DND-41 (cell line): ENCODE measurements around the gene PTPRG.
A peak's percentile ranks its signal among the peaks of the same experiment; 100 is the strongest.

Experiments
- ATAC-seq: fragments of 200-7000 bp; cut with Tn5 transposase; 3 replicates; pipeline ENCODE4 v1.9.1; 2021; ENCODE audit warnings: low read depth; ENCODE audit not compliant: insufficient read depth
- DNase-seq: peaks from one replicate; pipeline ENCODE4 v3.0.0-alpha.2; 2020
- H2AFZ ChIP-seq: 2 replicates; pipeline ENCODE4 v1.6.0; 2012; ENCODE audit warnings: low read depth, low read length
- H3K27ac ChIP-seq: 2 replicates; pipeline ENCODE4 v1.5.1; 2012; ENCODE audit warnings: low read length, inconsistent platforms
- H3K27me3 ChIP-seq: fragments of 200-600 bp; sonication (generic); 2 replicates; pipeline ENCODE4 v1.6.0; 2012; ENCODE audit warnings: low read length, mild to moderate bottlenecking, inconsistent platforms; ENCODE audit not compliant: insufficient read depth, poor library complexity
- H3K36me3 ChIP-seq: 2 replicates; pipeline ENCODE4 v1.5.1; 2012; ENCODE audit warnings: low read length, inconsistent platforms; ENCODE audit not compliant: insufficient read depth
- H3K4me1 ChIP-seq: 2 replicates; pipeline ENCODE4 v1.5.1; 2012; ENCODE audit warnings: mild to moderate bottlenecking, low read length; ENCODE audit not compliant: insufficient read depth
- H3K4me2 ChIP-seq: 2 replicates; pipeline ENCODE4 v1.6.0; 2012; ENCODE audit warnings: mild to moderate bottlenecking, moderate library complexity, low read length, inconsistent platforms; ENCODE audit not compliant: insufficient read depth
- H3K4me3 ChIP-seq, 2 experiments: fragments of 200-600 bp in 1 of 2; shearing (Covaris generic) in 1 of 2; 2 replicates each; pipeline ENCODE4 v1.5.1; 2012 to 2016; ENCODE audit warnings: inconsistent platforms in 2 of 2, low read length in 2 of 2, mild to moderate bottlenecking in 2 of 2, low read depth in 1 of 2, moderate library complexity in 1 of 2
- H3K79me2 ChIP-seq: 2 replicates; pipeline ENCODE4 v1.6.0; 2012; ENCODE audit warnings: low read length, inconsistent platforms; ENCODE audit not compliant: insufficient read depth
- H3K9ac ChIP-seq: 2 replicates; pipeline ENCODE4 v1.6.0; 2012; ENCODE audit warnings: low read depth, mild to moderate bottlenecking, inconsistent platforms, low read length, moderate library complexity
- H3K9me3 ChIP-seq: 2 replicates; pipeline ENCODE4 v1.5.1; 2012; ENCODE audit warnings: low read length, moderate library complexity, mild to moderate bottlenecking, inconsistent platforms; ENCODE audit not compliant: insufficient read depth, severe bottlenecking
- H4K20me1 ChIP-seq: 2 replicates; pipeline ENCODE4 v1.6.0; 2012; ENCODE audit warnings: low read length; ENCODE audit not compliant: insufficient read depth
- CTCF ChIP-seq: IDR thresholded peaks from 2 replicates; pipeline ENCODE4 v1.5.1; 2012; ENCODE audit warnings: borderline replicate concordance, low read length, moderate library complexity, mild to moderate bottlenecking; ENCODE audit not compliant: poor library complexity, severe bottlenecking; ENCODE audit errors: extremely low read depth
- EZH2 ChIP-seq: IDR thresholded peaks from 3 replicates; pipeline ENCODE4 v1.6.1; 2012; ENCODE audit warnings: borderline replicate concordance, low read depth, mild to moderate bottlenecking, moderate library complexity, low read length, inconsistent platforms; ENCODE audit not compliant: severe bottlenecking

The PTPRG gene

GRCh38 chr3:61668317-61668864 is 107.0 kb downstream of the PTPRG start:
- H3K36me3 ChIP-seq: no peaks in the 10 kb centered on the region
- peaks cover 8% of the 10 kb centered on the region; the same call in 1 of the 2 replicates for H3K79me2 ChIP-seq
- H3K4me1 ChIP-seq: peaks cover 67% of the 10 kb centered on the region
- H2AFZ ChIP-seq: no peak overlapping the region
- H3K27me3 ChIP-seq: no peaks in the 10 kb centered on the region
- no peak for TF ChIP-seq EZH2
- no peak for TF ChIP-seq CTCF
- DNase-seq (peak; percentile 18), ATAC-seq (no peak)
- H3K4me3 ChIP-seq: no peak overlapping the region
- H3K9me3 ChIP-seq: no peaks in the 10 kb centered on the region
- H3K9ac ChIP-seq: no peak overlapping the region; the same call in 1 of the 2 replicates
- H3K4me2 ChIP-seq: no peak overlapping the region
- H3K27ac ChIP-seq: peak overlapping the region; percentile 73
- H4K20me1 ChIP-seq: no peaks in the 10 kb centered on the region

GRCh38 chr3:61669203-61669602 is 107.8 kb downstream of the PTPRG start:
- H3K4me2 ChIP-seq: peak overlapping the region; percentile 48

GRCh38 chr3:61669668-61670299 is 108.4 kb downstream of the PTPRG start:
- Histone ChIP-seq H3K4me2 (peak overlapping the region; percentile 48), H3K79me2 (peaks cover 8% of the 10 kb centered on the region; the same call in 1 of the 2 replicates), H3K27ac (peak overlapping the region; percentile 73), H3K4me3 (peak overlapping the region in 1 of 2 experiments; percentile 14; a peak in 1 of 4 replicates), H3K4me1 (peaks cover 58% of the 10 kb centered on the region), H2AFZ (no peak overlapping the region), H3K36me3 (no peaks in the 10 kb centered on the region), H3K27me3 (no peaks in the 10 kb centered on the region), H3K9ac (peak overlapping the region; percentile 26; the same call in 1 of the 2 replicates), H4K20me1 (no peaks in the 10 kb centered on the region), H3K9me3 (no peaks in the 10 kb centered on the region)
- TF ChIP-seq EZH2 (no peak), CTCF (no peak)
- ATAC-seq (peak; percentile 92), DNase-seq (peak; percentile 84)

More at GRCh38 chr3:61669203-61669602, 107.8 kb downstream of the PTPRG start:
- Histone ChIP-seq H3K9me3 (no peaks in the 10 kb centered on the region), H3K27me3 (no peaks in the 10 kb centered on the region), H3K36me3 (no peaks in the 10 kb centered on the region), H2AFZ (no peak overlapping the region), H3K4me3 (no peak overlapping the region), H3K79me2 (peaks cover 8% of the 10 kb centered on the region; the same call in 1 of the 2 replicates), H4K20me1 (no peaks in the 10 kb centered on the region), H3K4me1 (peaks cover 62% of the 10 kb centered on the region), H3K9ac (peak overlapping the region; percentile 26; the same call in 1 of the 2 replicates), H3K27ac (peak overlapping the region; percentile 73)
- no peak for TF ChIP-seq CTCF
- no peak for TF ChIP-seq EZH2
- peak; percentile 9 for DNase-seq
- ATAC-seq: peak; percentile 13; the same call in 2 of the 3 replicates
